GM18499 (cell line): Measurements from ENCODE around the gene DGCR6.
"Not testable (repeated sequence)": the region's sequence is repeated elsewhere in the genome, so short reads cannot be mapped to it uniquely, and the experiment has no call there.

Experiments
- ATAC-seq: cut with Tn5 transposase; IDR thresholded peaks from one replicate; pipeline ENCODE4 v1.9.1; 2021; ENCODE audit warnings: moderate number of reproducible peaks; ENCODE audit not compliant: insufficient read depth, unreplicated experiment

DGCR6 gene

GRCh38 chr22:18958738-18959137, 52.6 kb downstream of the DGCR6 start:
- not testable (repeated sequence) for ATAC-seq

- not testable (repeated sequence) for ATAC-seq
Measured at GRCh38 chr22:18959266-18959665, 53.1 kb downstream of the DGCR6 start.

- not testable (repeated sequence) for ATAC-seq
Measured at GRCh38 chr22:18959741-18960140, 53.6 kb downstream of the DGCR6 start.

- ATAC-seq = not testable (repeated sequence)
Measured at GRCh38 chr22:18960166-18960820, 54.2 kb downstream of the DGCR6 start.

- ATAC-seq = not testable (repeated sequence)
Measured at GRCh38 chr22:18961201-18961600, 55.1 kb downstream of the DGCR6 start.
